HEK293 (cell line): Measurements from ENCODE around the gene PROCA1.

Source experiments
- CTCF ChIA-PET: fragments of 350-600 bp; formaldehyde crosslinking; extraction: SDS; loops from one replicate; lab custom pipeline; 2021; ENCODE audit warnings: antibody characterized with exemption; lab: Yijun Ruan, JAX
- POLR2A ChIA-PET: fragments of 300-600 bp; formaldehyde crosslinking; extraction: SDS; loops from one replicate; lab custom pipeline; 2020; ENCODE audit warnings: antibody characterized with exemption, inconsistent platforms; lab: Yijun Ruan, JAX
- H3K27ac ChIP-seq: fragments of 200-500 bp; sonication (Bioruptor generic); 2 replicates; pipeline ENCODE4 v1.5.1; 2014; ENCODE audit warnings: low read depth, low read length, control low read depth, inconsistent platforms; ENCODE audit errors: extremely low read depth
- H3K36me3 ChIP-seq, 2 experiments: fragments of 200-500 bp in 1 of 2; sonication (Bioruptor generic) in 1 of 2; 1 replicate in 1 of 2; 2 replicates in 1 of 2; pipeline ENCODE4 v1.5.1; 2014 to 2017; ENCODE audit warnings: inconsistent platforms in 2 of 2, low read length in 2 of 2; ENCODE audit not compliant: control insufficient read depth in 2 of 2, insufficient read depth in 1 of 2
- H3K4me1 ChIP-seq: fragments of 200-500 bp; sonication (Bioruptor generic); 2 replicates; pipeline ENCODE4 v1.5.1; 2014; ENCODE audit warnings: mild to moderate bottlenecking, low read length, inconsistent platforms; ENCODE audit not compliant: control insufficient read depth, insufficient read depth
- H3K4me3 ChIP-seq: 2 replicates; pipeline ENCODE4 v1.5.1; 2011; ENCODE audit warnings: low read depth, mild to moderate bottlenecking, control low read depth, low read length, moderate library complexity
- H3K9me3 ChIP-seq: fragments of 200-500 bp; sonication (Bioruptor generic); 2 replicates; pipeline ENCODE4 v1.5.1; 2014; ENCODE audit warnings: low read depth, low read length, inconsistent platforms; ENCODE audit not compliant: control insufficient read depth, insufficient read depth
- HOXA7 ChIP-seq: sonication (generic); formaldehyde crosslinking; IDR thresholded peaks from 2 replicates; pipeline ENCODE4 v1.8.1; 2022; ENCODE audit warnings: missing genetic modification reagents, borderline replicate concordance
- KLF16 ChIP-seq: fragments of 450-650 bp; formaldehyde crosslinking; IDR thresholded peaks from 2 replicates; pipeline ENCODE4 v1.5.1; 2017; ENCODE audit warnings: missing biosample characterization, missing genetic modification characterization
- KLF7 ChIP-seq: fragments of 450-650 bp; formaldehyde crosslinking; IDR thresholded peaks from 2 replicates; pipeline ENCODE4 v1.5.1; 2016; ENCODE audit warnings: missing biosample characterization, missing genetic modification characterization, borderline replicate concordance
- OVOL3 ChIP-seq: fragments of 450-650 bp; formaldehyde crosslinking; IDR thresholded peaks from 2 replicates; pipeline ENCODE4 v1.5.1; 2016; ENCODE audit warnings: missing biosample characterization, missing genetic modification characterization
- SP3 ChIP-seq: fragments of 450-650 bp; formaldehyde crosslinking; IDR thresholded peaks from 2 replicates; pipeline ENCODE4 v1.5.1; 2016; ENCODE audit warnings: missing biosample characterization, missing genetic modification characterization
- YY1 ChIP-seq: fragments of 450-650 bp; formaldehyde crosslinking; IDR thresholded peaks from 2 replicates; pipeline ENCODE4 v1.5.1; 2018; ENCODE audit warnings: missing biosample characterization, missing genetic modification characterization
- ZBTB8A ChIP-seq: fragments of 450-650 bp; formaldehyde crosslinking; IDR thresholded peaks from 2 replicates; pipeline ENCODE4 v1.5.1; 2016; ENCODE audit warnings: missing biosample characterization, missing genetic modification characterization
- ZIC2 ChIP-seq: fragments of 450-650 bp; formaldehyde crosslinking; IDR thresholded peaks from 2 replicates; pipeline ENCODE4 v1.5.1; 2016; ENCODE audit warnings: missing biosample characterization, missing genetic modification characterization
- ZNF157 ChIP-seq: fragments of 450-650 bp; formaldehyde crosslinking; IDR thresholded peaks from 2 replicates; pipeline ENCODE4 v1.5.1; 2016; ENCODE audit warnings: missing biosample characterization, missing genetic modification characterization
- ZNF223 ChIP-seq: fragments of 450-650 bp; formaldehyde crosslinking; IDR thresholded peaks from 2 replicates; pipeline ENCODE4 v1.5.1; 2016; ENCODE audit warnings: missing biosample characterization, missing genetic modification characterization
- ZNF350 ChIP-seq: fragments of 450-650 bp; formaldehyde crosslinking; IDR thresholded peaks from 2 replicates; pipeline ENCODE4 v1.5.0; 2017; ENCODE audit warnings: missing biosample characterization, mild to moderate bottlenecking, missing genetic modification characterization
- ZNF548 ChIP-seq: fragments of 450-650 bp; formaldehyde crosslinking; IDR thresholded peaks from 2 replicates; pipeline ENCODE4 v1.5.1; 2016; ENCODE audit warnings: missing biosample characterization, missing genetic modification characterization
- ZNF558 ChIP-seq: fragments of 450-650 bp; formaldehyde crosslinking; IDR thresholded peaks from 2 replicates; pipeline ENCODE4 v1.5.1; 2016; ENCODE audit warnings: missing biosample characterization, missing genetic modification characterization
- ZNF626 ChIP-seq: fragments of 450-650 bp; sonication (Bioruptor Pico); formaldehyde crosslinking; IDR thresholded peaks from 2 replicates; pipeline ENCODE4 v1.5.1; 2018; ENCODE audit warnings: missing biosample characterization, missing genetic modification characterization, inconsistent platforms
- ZNF830 ChIP-seq: fragments of 450-650 bp; IDR thresholded peaks from 2 replicates; pipeline ENCODE4 v1.5.0; 2018; ENCODE audit warnings: missing biosample characterization, missing genetic modification characterization, low read depth, mild to moderate bottlenecking, moderate library complexity
- TF ChIP-seq, protein P1 (sequence below): fragments of 450-650 bp; formaldehyde crosslinking; IDR thresholded peaks from 2 replicates; pipeline ENCODE4 v1.5.1; 2017; ENCODE audit warnings: missing biosample characterization, missing genetic modification characterization
- TF ChIP-seq, protein P2 (sequence below): fragments of 450-650 bp; formaldehyde crosslinking; IDR thresholded peaks from 2 replicates; pipeline ENCODE4 v1.5.1; 2016; ENCODE audit warnings: missing biosample characterization, missing genetic modification characterization
- TF ChIP-seq, protein P3 (sequence below): fragments of 450-650 bp; formaldehyde crosslinking; IDR thresholded peaks from 2 replicates; pipeline ENCODE4 v1.5.1; 2017; ENCODE audit warnings: missing biosample characterization, missing genetic modification characterization
- TF ChIP-seq, protein P4 (sequence below): fragments of 450-650 bp; IDR thresholded peaks from 2 replicates; pipeline ENCODE4 v1.5.1; 2018; ENCODE audit warnings: missing biosample characterization, missing genetic modification characterization
- TF ChIP-seq, protein P5 (sequence below): fragments of 450-650 bp; formaldehyde crosslinking; IDR thresholded peaks from 2 replicates; pipeline ENCODE4 v1.5.1; 2016; ENCODE audit warnings: missing biosample characterization, missing genetic modification characterization, borderline replicate concordance

PROCA1 gene

DNA sequence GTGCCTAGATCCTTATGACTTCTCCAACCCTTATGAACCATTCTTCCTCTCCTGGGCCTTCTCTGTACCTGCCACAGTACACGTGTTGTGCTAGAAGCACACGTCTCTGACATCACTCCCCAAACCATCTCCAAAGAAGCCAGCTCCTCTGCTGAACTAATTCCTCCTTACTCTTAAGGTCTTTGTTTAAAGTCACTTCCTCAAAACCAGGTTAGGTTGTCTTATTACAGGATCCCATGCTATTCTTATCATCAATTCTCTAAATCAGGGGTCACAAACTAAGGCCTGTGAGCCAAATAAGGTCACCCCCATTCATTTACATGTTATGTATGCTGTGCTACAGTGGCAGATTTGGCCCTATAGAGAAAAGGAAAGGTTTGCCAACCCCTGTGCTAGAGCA is 45.7 kb downstream of the PROCA1 start:
- Histone ChIP-seq H3K4me3 (no peak overlapping the region), H3K9me3 (no peaks in the 10 kb centered on the region), H3K36me3 (peaks cover 49 to 60% of the 10 kb centered on the region in 2 experiments), H3K27ac (no peak overlapping the region), H3K4me1 (peaks cover 6% of the 10 kb centered on the region; the same call in 1 of the 2 replicates)
- TF ChIP-seq, protein P1, sequence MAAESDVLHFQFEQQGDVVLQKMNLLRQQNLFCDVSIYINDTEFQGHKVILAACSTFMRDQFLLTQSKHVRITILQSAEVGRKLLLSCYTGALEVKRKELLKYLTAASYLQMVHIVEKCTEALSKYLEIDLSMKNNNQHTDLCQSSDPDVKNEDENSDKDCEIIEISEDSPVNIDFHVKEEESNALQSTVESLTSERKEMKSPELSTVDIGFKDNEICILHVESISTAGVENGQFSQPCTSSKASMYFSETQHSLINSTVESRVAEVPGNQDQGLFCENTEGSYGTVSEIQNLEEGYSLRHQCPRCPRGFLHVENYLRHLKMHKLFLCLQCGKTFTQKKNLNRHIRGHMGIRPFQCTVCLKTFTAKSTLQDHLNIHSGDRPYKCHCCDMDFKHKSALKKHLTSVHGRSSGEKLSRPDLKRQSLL (tag by site-specific recombination) = no peak
- TF ChIP-seq, protein P2, sequence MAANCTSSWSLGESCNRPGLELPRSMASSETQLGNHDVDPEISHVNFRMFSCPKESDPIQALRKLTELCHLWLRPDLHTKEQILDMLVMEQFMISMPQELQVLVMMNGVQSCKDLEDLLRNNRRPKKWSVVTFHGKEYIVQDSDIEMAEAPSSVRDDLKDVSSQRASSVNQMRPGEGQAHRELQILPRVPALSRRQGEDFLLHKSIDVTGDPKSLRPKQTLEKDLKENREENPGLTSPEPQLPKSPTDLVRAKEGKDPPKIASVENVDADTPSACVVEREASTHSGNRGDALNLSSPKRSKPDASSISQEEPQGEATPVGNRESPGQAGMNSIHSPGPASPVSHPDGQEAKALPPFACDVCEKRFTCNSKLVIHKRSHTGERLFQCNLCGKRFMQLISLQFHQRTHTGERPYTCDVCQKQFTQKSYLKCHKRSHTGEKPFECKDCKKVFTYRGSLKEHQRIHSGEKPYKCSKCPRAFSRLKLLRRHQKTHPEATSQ = no peak
- TF ChIP-seq OVOL3 (tag by site-specific recombination) (no peak), ZNF548 (no peak), KLF7 (tag by site-specific recombination) (no peak), KLF16 (tag by site-specific recombination) (no peak), ZNF558 (tag by site-specific recombination) (no peak), ZNF830 (tag by site-specific recombination) (no peak), SP3 (tag by site-specific recombination) (no peak), ZIC2 (tag by site-specific recombination) (no peak), ZNF223 (tag by site-specific recombination) (no peak), ZNF157 (no peak), HOXA7 (CRISPR knock-in tag) (no peak), ZNF350 (tag by site-specific recombination) (no peak), ZBTB8A (tag by site-specific recombination) (no peak), YY1 (tag by site-specific recombination) (no peak), ZNF626 (tag by site-specific recombination) (no peak)
- TF ChIP-seq, protein P3, sequence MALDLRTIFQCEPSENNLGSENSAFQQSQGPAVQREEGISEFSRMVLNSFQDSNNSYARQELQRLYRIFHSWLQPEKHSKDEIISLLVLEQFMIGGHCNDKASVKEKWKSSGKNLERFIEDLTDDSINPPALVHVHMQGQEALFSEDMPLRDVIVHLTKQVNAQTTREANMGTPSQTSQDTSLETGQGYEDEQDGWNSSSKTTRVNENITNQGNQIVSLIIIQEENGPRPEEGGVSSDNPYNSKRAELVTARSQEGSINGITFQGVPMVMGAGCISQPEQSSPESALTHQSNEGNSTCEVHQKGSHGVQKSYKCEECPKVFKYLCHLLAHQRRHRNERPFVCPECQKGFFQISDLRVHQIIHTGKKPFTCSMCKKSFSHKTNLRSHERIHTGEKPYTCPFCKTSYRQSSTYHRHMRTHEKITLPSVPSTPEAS (tag by site-specific recombination) = no peak
- TF ChIP-seq, protein P4, sequence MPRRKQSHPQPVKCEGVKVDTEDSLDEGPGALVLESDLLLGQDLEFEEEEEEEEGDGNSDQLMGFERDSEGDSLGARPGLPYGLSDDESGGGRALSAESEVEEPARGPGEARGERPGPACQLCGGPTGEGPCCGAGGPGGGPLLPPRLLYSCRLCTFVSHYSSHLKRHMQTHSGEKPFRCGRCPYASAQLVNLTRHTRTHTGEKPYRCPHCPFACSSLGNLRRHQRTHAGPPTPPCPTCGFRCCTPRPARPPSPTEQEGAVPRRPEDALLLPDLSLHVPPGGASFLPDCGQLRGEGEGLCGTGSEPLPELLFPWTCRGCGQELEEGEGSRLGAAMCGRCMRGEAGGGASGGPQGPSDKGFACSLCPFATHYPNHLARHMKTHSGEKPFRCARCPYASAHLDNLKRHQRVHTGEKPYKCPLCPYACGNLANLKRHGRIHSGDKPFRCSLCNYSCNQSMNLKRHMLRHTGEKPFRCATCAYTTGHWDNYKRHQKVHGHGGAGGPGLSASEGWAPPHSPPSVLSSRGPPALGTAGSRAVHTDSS (tag by site-specific recombination) = no peak
- TF ChIP-seq, protein P5, sequence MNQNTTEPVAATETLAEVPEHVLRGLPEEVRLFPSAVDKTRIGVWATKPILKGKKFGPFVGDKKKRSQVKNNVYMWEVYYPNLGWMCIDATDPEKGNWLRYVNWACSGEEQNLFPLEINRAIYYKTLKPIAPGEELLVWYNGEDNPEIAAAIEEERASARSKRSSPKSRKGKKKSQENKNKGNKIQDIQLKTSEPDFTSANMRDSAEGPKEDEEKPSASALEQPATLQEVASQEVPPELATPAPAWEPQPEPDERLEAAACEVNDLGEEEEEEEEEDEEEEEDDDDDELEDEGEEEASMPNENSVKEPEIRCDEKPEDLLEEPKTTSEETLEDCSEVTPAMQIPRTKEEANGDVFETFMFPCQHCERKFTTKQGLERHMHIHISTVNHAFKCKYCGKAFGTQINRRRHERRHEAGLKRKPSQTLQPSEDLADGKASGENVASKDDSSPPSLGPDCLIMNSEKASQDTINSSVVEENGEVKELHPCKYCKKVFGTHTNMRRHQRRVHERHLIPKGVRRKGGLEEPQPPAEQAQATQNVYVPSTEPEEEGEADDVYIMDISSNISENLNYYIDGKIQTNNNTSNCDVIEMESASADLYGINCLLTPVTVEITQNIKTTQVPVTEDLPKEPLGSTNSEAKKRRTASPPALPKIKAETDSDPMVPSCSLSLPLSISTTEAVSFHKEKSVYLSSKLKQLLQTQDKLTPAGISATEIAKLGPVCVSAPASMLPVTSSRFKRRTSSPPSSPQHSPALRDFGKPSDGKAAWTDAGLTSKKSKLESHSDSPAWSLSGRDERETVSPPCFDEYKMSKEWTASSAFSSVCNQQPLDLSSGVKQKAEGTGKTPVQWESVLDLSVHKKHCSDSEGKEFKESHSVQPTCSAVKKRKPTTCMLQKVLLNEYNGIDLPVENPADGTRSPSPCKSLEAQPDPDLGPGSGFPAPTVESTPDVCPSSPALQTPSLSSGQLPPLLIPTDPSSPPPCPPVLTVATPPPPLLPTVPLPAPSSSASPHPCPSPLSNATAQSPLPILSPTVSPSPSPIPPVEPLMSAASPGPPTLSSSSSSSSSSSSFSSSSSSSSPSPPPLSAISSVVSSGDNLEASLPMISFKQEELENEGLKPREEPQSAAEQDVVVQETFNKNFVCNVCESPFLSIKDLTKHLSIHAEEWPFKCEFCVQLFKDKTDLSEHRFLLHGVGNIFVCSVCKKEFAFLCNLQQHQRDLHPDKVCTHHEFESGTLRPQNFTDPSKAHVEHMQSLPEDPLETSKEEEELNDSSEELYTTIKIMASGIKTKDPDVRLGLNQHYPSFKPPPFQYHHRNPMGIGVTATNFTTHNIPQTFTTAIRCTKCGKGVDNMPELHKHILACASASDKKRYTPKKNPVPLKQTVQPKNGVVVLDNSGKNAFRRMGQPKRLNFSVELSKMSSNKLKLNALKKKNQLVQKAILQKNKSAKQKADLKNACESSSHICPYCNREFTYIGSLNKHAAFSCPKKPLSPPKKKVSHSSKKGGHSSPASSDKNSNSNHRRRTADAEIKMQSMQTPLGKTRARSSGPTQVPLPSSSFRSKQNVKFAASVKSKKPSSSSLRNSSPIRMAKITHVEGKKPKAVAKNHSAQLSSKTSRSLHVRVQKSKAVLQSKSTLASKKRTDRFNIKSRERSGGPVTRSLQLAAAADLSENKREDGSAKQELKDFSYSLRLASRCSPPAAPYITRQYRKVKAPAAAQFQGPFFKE (tag by site-specific recombination) = no peak
- ChIA-PET CTCF (interaction anchor here (0.9 kb wide), 1 partner anchor 19 kb away, joined by 4 read pairs; no protein-coding TSS in a partner anchor), POLR2A (no interaction called here)
